GM12878 (cell line): ENCODE measurements around the gene EMSY. TPM values are rescaled to one million over a fixed set of nuclear protein-coding genes. Genes with fewer than 3 reads are reported as not detected.

ENCODE experiments used
- ATAC-seq: fragments of 200-7000 bp; cut with Tn5 transposase; 3 replicates; pipeline ENCODE4 v1.9.1; 2020; ENCODE audit warnings: mild to moderate bottlenecking, moderate library complexity
- BruUV-seq: library from RNA; stranded (reverse); fragments of 400-500 nt; replicated peaks from 2 replicates; lab custom pipeline; 2021; lab: Mats Ljungman, UMichigan
- CTCF ChIA-PET: fragments of 300-600 bp; sonication (Branson Sonifier 250); formaldehyde crosslinking; extraction: SDS; loops from one replicate; lab custom pipeline; 2021; ENCODE audit warnings: inconsistent platforms; lab: Yijun Ruan, JAX
- POLR2A ChIA-PET: fragments of 350-600 bp; formaldehyde crosslinking; extraction: SDS; loops from one replicate; lab custom pipeline; 2021; ENCODE audit warnings: inconsistent platforms; lab: Charles Lee
- RAD21 ChIA-PET: fragments of 300-600 bp; sonication (Branson Sonifier 250); formaldehyde crosslinking; loops from one replicate; lab custom pipeline; 2023; ENCODE audit warnings: antibody characterized with exemption; ENCODE audit not compliant: unreplicated experiment; lab: Charles Lee
- SMC1A ChIA-PET: fragments of 300-600 bp; sonication (Branson Sonifier 250); formaldehyde crosslinking; loops from one replicate; lab custom pipeline; 2023; ENCODE audit not compliant: unreplicated experiment, uncharacterized antibody; lab: Charles Lee
- DNase-seq: peaks from one replicate; pipeline ENCODE4 v3.0.0-alpha.2; 2011; ENCODE audit warnings: low read depth, low spot score
- FAIRE-seq: peaks from 3 replicates; lab custom pipeline; 2011; peaks lifted over from hg19 to GRCh38; lab: Jason Lieb, UNC
- H2AFZ ChIP-seq: 2 replicates; pipeline ENCODE4 v1.6.0; 2011; ENCODE audit warnings: low read depth, low read length, control low read depth; ENCODE audit not compliant: control insufficient read depth
- H3K27ac ChIP-seq: 2 replicates; pipeline ENCODE4 v1.5.1; 2011; ENCODE audit warnings: control low read depth; ENCODE audit not compliant: control insufficient read depth, insufficient read depth
- H3K27me3 ChIP-seq, 2 experiments: replicated peaks in 1 of 2; 2 replicates each; pipeline versions ENCODE4 v1.6.0 to v1.6.1; 2011; ENCODE audit warnings: low read length in 1 of 2; ENCODE audit not compliant: control insufficient read depth in 2 of 2, insufficient read depth in 2 of 2
- H3K36me3 ChIP-seq, 2 experiments: 2 replicates each; pipeline ENCODE4 v1.5.1; 2011; ENCODE audit warnings: low read length in 1 of 2; ENCODE audit not compliant: control insufficient read depth in 2 of 2, insufficient read depth in 2 of 2
- H3K4me1 ChIP-seq: 2 replicates; pipeline ENCODE4 v1.6.1; 2011; ENCODE audit warnings: mild to moderate bottlenecking, low read length, moderate library complexity, mixed read lengths; ENCODE audit not compliant: control insufficient read depth, insufficient read depth
- H3K4me2 ChIP-seq: 2 replicates; pipeline ENCODE4 v1.6.0; 2011; ENCODE audit warnings: control low read depth; ENCODE audit not compliant: control insufficient read depth, insufficient read depth
- H3K4me3 ChIP-seq: fragments of 200-600 bp; sonication (generic); 2 replicates; pipeline ENCODE4 v1.5.1; 2016
- H3K79me2 ChIP-seq: 2 replicates; pipeline ENCODE4 v1.6.0; 2011; ENCODE audit warnings: low read length; ENCODE audit not compliant: control insufficient read depth, insufficient read depth
- H3K9ac ChIP-seq: 2 replicates; pipeline ENCODE4 v1.8.0; 2011; ENCODE audit warnings: low read length, control low read depth, mixed read lengths; ENCODE audit not compliant: control insufficient read depth, insufficient read depth
- H3K9me3 ChIP-seq: replicated peaks from 3 replicates; pipeline ENCODE4 v1.5.1; 2011; ENCODE audit warnings: mild to moderate bottlenecking, low read length; ENCODE audit not compliant: control insufficient read depth, insufficient read depth
- H4K20me1 ChIP-seq: 2 replicates; pipeline ENCODE4 v1.6.0; 2011; ENCODE audit not compliant: control insufficient read depth, insufficient read depth
- BCL3 ChIP-seq: IDR thresholded peaks from 2 replicates; pipeline ENCODE4 v1.6.1; 2011; ENCODE audit warnings: borderline replicate concordance, low read depth, mild to moderate bottlenecking, moderate library complexity, low read length; ENCODE audit not compliant: insufficient read depth, poor library complexity, severe bottlenecking
- CEBPB ChIP-seq, 2 experiments: fragments of 150-350 bp in 1 of 2; IDR thresholded peaks; 2 replicates each; pipeline ENCODE4 v1.6.1; 2012 to 2014; ENCODE audit warnings: low read depth in 2 of 2, low read length in 2 of 2, borderline replicate concordance in 1 of 2, inconsistent platforms in 1 of 2
- FOS ChIP-seq: IDR thresholded peaks from 3 replicates; pipeline ENCODE4 v1.6.1; 2011; ENCODE audit warnings: borderline replicate concordance; ENCODE audit not compliant: insufficient read length; ENCODE audit errors: extremely low read depth
- IKZF1 ChIP-seq: fragments of 450-650 bp; conservative IDR thresholded peaks from 2 replicates; pipeline ENCODE4 v1.6.1; 2017; ENCODE audit warnings: antibody characterized with exemption, mild to moderate bottlenecking
- NFXL1 ChIP-seq: fragments of 450-650 bp; IDR thresholded peaks from 2 replicates; pipeline ENCODE4 v1.6.1; 2017; ENCODE audit warnings: antibody characterized with exemption, mild to moderate bottlenecking, borderline replicate concordance
- NRF1 ChIP-seq: conservative IDR thresholded peaks from 2 replicates; pipeline ENCODE4 v1.6.1; 2011; ENCODE audit warnings: mild to moderate bottlenecking, low read depth, low read length, improper control_type of control experiment
- SKIL ChIP-seq: fragments of 450-650 bp; IDR thresholded peaks from 2 replicates; pipeline ENCODE4 v1.6.1; 2017; ENCODE audit warnings: mild to moderate bottlenecking, low read depth, inconsistent platforms; ENCODE audit not compliant: poor library complexity, severe bottlenecking
- SMAD5 ChIP-seq: IDR thresholded peaks from 2 replicates; pipeline ENCODE4 v1.6.1; 2016; ENCODE audit warnings: antibody characterized with exemption, low read depth
- SREBF1 ChIP-seq: IDR thresholded peaks from 2 replicates; pipeline ENCODE4 v1.6.1; 2012; ENCODE audit warnings: mild to moderate bottlenecking, low read length
- SRF ChIP-seq, 2 experiments: IDR thresholded peaks; 2 replicates each; pipeline ENCODE4 v1.6.1; 2011; ENCODE audit warnings: low read depth in 2 of 2, low read length in 2 of 2, mild to moderate bottlenecking in 1 of 2, moderate library complexity in 1 of 2
- ZNF24 ChIP-seq: fragments of 450-650 bp; IDR thresholded peaks from 2 replicates; pipeline ENCODE4 v1.6.1; 2017; ENCODE audit warnings: antibody characterized with exemption, mild to moderate bottlenecking
- WGBS: methylation state at CpG from one replicate; pipeline ENCODE4 v1.1.6; 2016; ENCODE audit warnings: low lambda C conversion rate; ENCODE audit not compliant: insufficient replicate concordance, insufficient coverage; ENCODE audit errors: missing lambda C conversion rate; 5-methylcytosine and 5-hydroxymethylcytosine counted together
- in situ Hi-C: fragments of 300-500 bp; cut with MboI; formaldehyde crosslinking; loops from 9 replicates; pipeline ENCODE4 v1.14.3; 2018; ENCODE audit warnings: mixed read lengths
- intact Hi-C: fragments of 100-400 bp; cut with micrococcal nuclease; formaldehyde crosslinking; loops from one replicate; pipeline ENCODE4 v1.14.2; 2022; ENCODE audit not compliant: unreplicated experiment
- polyA plus RNA-seq, 11 experiments: library from polyadenylated mRNA; depleted of rRNA in 4 of 11; unstranded in 6 of 11; stranded (reverse) in 5 of 11; fragments of >200 nt; fragmentation: Nextera tagmentation in 4 of 11; fragmentation: Illumina TruSeq in 1 of 11; extraction: Ambion mirVana in 4 of 11; extraction: Trizol in 1 of 11; gene quantifications; 1 replicate in 1 of 11; 2 replicates in 10 of 11; pipeline versions ENCODE4 v1.2.1 to v1.2.3, GENCODE V29; 2011 to 2016; ENCODE audit warnings: inconsistent platforms in 2 of 11, missing spikeins in 2 of 11, low read depth in 1 of 11
- total RNA-seq, 4 experiments: library from RNA; depleted of rRNA in 3 of 4; stranded (reverse); fragments of >200 nt in 3 of 4; fragmentation: Illumina TruSeq in 1 of 4; extraction: Trizol in 1 of 4; gene quantifications; 2 replicates each; pipeline versions ENCODE4 v1.2.1 to v1.2.3, GENCODE V29; 2013 to 2021
- TF ChIP-seq, protein P1 (sequence below): fragments of 450-650 bp; IDR thresholded peaks from 2 replicates; pipeline ENCODE4 v1.6.1; 2016; ENCODE audit warnings: mild to moderate bottlenecking
- TF ChIP-seq, protein P2 (sequence below): fragments of 450-650 bp; IDR thresholded peaks from 2 replicates; pipeline ENCODE4 v1.6.1; 2017; ENCODE audit warnings: mild to moderate bottlenecking, moderate library complexity

EMSY gene
- total and polyA plus RNA-seq, 10 of the 15 experiments (the other 5 are each of a cell fraction or from before 2014, with no cell fraction given) = 9.3 to 26.9 (median 13.0) TPM

DNA sequence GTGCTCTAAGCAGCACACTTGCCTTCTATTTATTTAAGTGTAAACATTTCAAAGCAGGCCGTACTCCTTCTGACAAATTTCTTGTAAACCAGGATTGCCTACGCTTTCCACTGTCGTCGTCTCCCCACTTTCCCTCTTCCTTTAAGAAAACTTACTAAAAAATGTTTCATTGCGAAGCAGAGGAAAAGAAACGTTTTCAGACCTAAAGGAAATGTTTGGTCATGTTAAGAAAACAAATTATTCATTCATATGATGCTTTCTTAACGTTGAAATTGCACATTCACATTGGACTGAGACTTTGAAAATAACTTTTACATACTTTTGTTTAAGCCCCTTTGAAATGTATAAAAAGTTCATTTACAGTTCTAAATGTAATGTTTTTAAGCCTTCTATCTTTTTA is 106.0 kb downstream of the EMSY start (continued):
- TF ChIP-seq SRF (IDR thresholded peaks at IDR 0.05; ENCODE audit: low read depth in 2 of 2, low read length in 2 of 2) = no peak
- TF ChIP-seq SKIL = no peak
- TF ChIP-seq BCL3 = no peak
- no peak for TF ChIP-seq NRF1
- TF ChIP-seq CEBPB (IDR thresholded peaks at IDR 0.05; ENCODE audit: borderline replicate concordance in 1 of 2, low read depth in 2 of 2, low read length in 2 of 2) = no peak
- no peak for TF ChIP-seq ZNF24
- TF ChIP-seq, all 136 proteins: peak for 0

DNA sequence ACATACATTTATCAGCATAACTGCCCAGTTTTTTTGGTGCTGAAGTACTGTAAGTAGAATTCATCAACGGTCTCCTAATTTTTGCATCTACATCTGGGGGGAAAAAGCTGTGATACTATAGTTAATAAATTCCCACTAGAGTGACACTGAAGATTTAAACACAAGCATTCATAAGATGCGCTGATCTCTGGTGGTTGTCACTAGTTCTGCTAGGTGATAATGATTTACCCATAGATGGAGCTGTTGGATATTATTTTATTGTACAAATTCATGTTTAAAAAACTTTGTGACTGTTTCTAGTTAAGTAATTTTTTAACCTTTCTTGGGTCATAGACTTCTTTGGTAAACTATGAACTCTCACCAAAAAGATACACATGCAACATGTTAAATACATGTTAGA is 106.6 kb downstream of the EMSY start:
- ATAC-seq = no peak
- WGBS = 81% methylated on average over 2 of the region's 2 CpGs
- Histone ChIP-seq H3K27me3 (no peaks in the 10 kb centered on the region), H3K9ac (no peak overlapping the region), H2AFZ (no peak overlapping the region), H4K20me1 (no peaks in the 10 kb centered on the region), H3K79me2 (no peaks in the 10 kb centered on the region), H3K4me3 (no peak overlapping the region), H3K4me2 (no peak overlapping the region), H3K27ac (no peak overlapping the region), H3K9me3 (no peaks in the 10 kb centered on the region), H3K4me1 (no peaks in the 10 kb centered on the region), H3K36me3 (no peaks in the 10 kb centered on the region; a peak in 1 of 4 replicates)
- no peak for FAIRE-seq
- intact Hi-C loops (no loop called here), in situ Hi-C loops (no loop called here)
- ChIA-PET CTCF (no interaction called here), POLR2A (no interaction called here), SMC1A (no interaction called here), RAD21 (no interaction called here)
- no TSS peak for BruUV-seq
- DNase-seq = no peak
- TF ChIP-seq SREBF1 (no peak), FOS (no peak), IKZF1 (no peak), NFXL1 (no peak), SMAD5 (no peak)
- TF ChIP-seq, protein P1, sequence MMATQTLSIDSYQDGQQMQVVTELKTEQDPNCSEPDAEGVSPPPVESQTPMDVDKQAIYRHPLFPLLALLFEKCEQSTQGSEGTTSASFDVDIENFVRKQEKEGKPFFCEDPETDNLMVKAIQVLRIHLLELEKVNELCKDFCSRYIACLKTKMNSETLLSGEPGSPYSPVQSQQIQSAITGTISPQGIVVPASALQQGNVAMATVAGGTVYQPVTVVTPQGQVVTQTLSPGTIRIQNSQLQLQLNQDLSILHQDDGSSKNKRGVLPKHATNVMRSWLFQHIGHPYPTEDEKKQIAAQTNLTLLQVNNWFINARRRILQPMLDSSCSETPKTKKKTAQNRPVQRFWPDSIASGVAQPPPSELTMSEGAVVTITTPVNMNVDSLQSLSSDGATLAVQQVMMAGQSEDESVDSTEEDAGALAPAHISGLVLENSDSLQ = no peak
- TF ChIP-seq, protein P2, sequence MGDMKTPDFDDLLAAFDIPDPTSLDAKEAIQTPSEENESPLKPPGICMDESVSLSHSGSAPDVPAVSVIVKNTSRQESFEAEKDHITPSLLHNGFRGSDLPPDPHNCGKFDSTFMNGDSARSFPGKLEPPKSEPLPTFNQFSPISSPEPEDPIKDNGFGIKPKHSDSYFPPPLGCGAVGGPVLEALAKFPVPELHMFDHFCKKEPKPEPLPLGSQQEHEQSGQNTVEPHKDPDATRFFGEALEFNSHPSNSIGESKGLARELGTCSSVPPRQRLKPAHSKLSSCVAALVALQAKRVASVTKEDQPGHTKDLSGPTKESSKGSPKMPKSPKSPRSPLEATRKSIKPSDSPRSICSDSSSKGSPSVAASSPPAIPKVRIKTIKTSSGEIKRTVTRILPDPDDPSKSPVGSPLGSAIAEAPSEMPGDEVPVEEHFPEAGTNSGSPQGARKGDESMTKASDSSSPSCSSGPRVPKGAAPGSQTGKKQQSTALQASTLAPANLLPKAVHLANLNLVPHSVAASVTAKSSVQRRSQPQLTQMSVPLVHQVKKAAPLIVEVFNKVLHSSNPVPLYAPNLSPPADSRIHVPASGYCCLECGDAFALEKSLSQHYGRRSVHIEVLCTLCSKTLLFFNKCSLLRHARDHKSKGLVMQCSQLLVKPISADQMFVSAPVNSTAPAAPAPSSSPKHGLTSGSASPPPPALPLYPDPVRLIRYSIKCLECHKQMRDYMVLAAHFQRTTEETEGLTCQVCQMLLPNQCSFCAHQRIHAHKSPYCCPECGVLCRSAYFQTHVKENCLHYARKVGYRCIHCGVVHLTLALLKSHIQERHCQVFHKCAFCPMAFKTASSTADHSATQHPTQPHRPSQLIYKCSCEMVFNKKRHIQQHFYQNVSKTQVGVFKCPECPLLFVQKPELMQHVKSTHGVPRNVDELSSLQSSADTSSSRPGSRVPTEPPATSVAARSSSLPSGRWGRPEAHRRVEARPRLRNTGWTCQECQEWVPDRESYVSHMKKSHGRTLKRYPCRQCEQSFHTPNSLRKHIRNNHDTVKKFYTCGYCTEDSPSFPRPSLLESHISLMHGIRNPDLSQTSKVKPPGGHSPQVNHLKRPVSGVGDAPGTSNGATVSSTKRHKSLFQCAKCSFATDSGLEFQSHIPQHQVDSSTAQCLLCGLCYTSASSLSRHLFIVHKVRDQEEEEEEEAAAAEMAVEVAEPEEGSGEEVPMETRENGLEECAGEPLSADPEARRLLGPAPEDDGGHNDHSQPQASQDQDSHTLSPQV = no peak
